HG03280 (cell line): ENCODE results near the gene VILL.

Source experiments
- ATAC-seq: cut with Tn5 transposase; IDR thresholded peaks from one replicate; pipeline ENCODE4 v1.9.1; 2021; ENCODE audit warnings: mild to moderate bottlenecking, moderate library complexity; ENCODE audit not compliant: unreplicated experiment

Gene VILL

DNA sequence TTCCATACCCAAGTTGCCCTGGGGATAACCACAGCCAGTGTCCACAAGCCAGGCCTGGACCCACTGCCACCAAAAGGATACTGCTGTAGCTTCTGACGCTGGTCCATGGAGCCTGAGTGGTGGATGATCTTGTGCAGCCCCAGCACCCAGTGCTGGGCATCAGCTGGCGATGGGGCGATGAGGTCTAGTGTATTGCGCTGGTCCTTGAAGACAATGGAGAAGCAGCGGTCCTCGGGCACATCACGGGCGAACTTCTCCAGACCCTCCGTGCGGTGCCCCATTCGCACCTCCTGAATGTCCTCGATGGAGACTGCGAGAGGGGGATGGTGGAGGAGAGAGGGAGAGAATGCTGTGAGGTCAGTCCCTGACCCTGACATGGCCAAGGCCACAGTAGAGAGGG, 25.8 kb downstream of the VILL start:
- ATAC-seq, result no peak

DNA sequence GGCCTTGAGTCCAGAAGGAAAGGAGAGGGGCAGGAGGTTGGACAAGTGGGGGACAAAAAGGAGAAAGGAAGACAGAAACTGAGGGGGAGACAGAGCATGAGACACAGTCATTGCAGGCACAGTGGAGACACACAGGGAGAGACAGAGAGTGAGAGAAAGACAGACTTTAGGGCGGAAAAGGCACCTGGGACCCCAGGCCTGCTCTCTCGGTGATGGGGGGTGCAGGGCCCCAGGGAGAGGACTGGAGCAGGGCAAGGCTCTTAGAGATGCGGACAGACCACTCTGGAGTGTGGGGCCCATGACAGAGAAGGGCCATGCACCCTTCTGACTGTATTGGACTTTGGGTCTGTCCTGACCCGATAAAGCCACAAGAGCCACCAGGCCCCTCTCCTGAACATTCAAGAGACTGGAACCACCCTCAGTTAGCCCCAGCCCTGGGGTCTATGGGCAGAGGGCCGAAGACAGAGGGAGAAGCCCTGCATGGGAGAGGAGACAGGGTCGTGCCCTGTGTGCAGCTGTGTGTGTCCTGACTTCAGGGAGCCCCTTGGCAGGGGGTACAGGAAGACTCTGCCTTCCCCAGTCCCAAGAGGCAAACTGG, 26.4 kb downstream of the VILL start:
- no peak for ATAC-seq

- ATAC-seq, result no peak
Measured at GRCh38 chr3:38017445-38018295, 27.1 kb downstream of the VILL start.

DNA sequence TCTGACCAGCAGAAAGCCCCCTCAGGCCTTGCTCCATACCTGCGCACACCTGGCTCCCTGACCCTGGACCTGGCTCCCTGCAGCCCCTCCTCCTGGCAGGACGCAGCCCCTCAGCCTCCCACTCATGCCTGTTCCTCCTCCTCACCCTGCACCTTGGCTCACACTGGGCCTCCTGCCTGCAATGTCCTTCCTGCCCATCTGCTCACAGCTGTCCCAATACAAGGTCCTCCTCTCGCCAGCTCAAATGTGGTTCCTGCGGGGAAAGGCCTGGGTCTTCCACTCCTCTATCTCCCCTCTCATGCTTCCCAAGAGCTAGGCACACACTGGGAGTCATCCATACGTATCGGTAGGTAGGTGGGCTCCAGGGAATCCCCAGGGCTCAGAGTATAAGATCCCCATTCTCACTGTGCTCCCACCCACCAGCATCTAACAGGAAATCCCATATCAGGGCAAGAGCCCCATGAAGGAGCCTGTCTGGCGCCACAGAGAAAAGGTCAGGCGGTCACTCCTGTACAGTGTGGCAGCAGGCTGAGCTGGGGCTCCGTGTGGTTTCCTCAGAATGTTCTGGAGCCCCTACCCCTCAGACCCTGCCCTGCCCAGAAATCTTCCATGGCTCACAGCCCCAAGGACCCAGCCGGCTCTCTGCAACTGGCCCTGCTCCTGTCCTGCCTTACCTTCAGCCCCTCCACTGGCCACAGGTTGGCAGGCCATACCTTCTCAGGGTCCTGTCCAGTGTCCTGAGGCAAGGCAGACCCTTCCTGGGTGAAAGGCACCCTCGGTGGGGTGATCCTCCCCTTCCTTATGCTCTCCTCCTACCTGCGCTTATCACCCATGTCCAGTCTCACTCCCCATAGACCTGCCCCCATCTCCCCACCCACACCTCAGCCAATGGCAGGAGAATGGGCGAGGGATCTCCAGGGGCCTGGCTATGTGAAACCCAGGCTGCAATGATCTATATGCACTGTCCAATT, 28.0 kb downstream of the VILL start:
- ATAC-seq, result no peak

DNA sequence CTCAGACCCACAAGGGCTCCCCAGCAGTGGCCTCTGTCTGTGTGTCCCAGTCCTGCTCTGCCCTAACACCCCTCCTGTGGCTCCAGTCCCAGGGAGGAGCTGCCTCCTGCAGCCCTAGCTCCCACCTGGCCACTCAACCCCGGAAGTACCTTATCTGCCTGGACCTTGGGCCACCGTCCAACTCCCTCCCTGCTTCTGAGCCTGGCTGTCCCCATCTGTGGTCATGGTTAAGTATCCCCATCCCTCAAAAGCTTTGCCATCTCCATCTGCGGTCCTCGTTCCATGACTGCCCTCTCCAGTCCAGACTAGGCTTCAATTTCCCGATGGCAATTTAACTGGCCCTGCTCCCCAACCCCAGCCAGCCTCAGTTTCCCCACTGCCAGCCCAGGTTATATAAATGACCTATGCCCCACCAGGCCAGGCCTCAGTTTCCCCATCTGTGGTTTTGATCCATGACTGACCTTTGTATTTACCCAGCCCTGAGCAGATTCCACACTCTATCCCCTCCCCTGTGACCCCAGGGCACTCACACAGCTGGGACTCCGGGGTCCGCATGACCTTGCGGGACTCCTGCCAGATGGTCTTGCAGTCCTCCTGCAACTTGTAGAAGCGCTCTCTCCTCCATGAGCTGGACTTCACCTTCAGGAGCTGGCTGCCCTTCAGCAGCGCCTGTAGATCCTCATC, 29.2 kb downstream of the VILL start:
- ATAC-seq, result no peak

DNA sequence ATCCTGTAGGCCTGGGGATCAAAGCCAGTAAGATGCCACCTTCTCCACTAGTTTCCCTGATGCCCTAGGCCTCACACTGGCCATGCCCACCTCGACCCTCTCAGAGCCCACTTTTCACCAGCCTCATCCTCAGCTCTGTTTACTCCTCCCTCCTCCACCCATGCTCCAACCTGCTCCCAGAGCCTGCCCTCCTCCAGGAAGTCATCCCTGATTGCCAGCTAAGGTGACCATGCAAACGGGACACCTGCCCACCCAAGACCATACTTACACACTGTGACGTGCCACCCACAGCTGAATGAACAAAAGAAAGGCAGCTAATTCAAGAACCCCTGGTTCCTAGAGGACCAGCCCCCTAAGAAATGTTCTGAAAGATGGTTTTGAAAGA, 29.7 kb downstream of the VILL start:
- ATAC-seq, result no peak

- ATAC-seq, result no peak
Measured at GRCh38 chr3:38021196-38021595, 30.6 kb downstream of the VILL start.

DNA sequence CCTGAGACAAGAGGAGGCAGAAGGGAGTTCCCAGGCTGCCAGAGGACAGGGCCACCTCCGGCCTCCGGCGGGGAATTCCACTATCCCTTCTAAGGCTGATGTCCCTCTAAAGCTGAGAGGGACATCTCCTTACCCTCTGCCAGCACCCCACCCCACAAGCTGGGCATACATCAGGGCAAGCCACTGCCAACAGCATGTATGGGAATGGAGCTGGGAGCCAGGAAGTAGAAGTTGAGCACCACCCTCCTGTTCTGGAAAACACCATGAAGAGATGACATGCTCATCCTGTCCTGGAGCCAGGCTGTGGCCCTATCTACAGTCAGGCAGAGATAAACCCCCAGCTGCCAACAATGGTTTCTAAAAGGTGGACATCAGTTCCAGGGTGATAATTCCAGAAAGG, 31.7 kb downstream of the VILL start:
- ATAC-seq, result no peak

GRCh38 chr3:38022896-38023709, 32.5 kb downstream of the VILL start:
- ATAC-seq, result no peak

DNA sequence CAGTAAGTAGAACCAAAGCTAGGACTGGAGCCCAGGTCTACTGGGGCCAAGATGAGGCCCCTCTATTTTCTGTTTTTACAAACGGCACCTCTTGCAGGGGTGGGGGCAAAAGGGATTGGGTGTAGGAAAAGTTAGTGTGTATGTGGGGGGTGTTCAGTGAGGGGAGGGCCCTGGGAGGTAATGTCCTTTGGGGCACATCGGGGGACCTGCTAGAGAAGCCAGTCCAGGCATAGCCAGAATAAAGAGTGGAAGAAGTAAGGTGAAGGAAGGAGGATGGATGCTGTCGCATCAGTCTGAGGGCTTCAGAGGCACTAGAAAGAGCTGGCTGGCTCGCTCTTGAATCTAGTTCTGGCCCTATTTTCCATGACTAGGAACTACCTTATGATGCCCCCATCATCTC, 36.3 kb downstream of the VILL start:
- ATAC-seq, result no peak

- ATAC-seq, result no peak
Measured at GRCh38 chr3:38027466-38028465, 37.2 kb downstream of the VILL start.

GRCh38 chr3:38028621-38029361, 38.2 kb downstream of the VILL start:
- ATAC-seq, result no peak

- ATAC-seq, result no peak
Measured at GRCh38 chr3:38029400-38030125, 39.0 kb downstream of the VILL start, which contains the start of gene PLCD1. PLCD1 (minus strand) TSS chr3:38029642; CDS start chr3:38029539, 103 bp downstream.

DNA sequence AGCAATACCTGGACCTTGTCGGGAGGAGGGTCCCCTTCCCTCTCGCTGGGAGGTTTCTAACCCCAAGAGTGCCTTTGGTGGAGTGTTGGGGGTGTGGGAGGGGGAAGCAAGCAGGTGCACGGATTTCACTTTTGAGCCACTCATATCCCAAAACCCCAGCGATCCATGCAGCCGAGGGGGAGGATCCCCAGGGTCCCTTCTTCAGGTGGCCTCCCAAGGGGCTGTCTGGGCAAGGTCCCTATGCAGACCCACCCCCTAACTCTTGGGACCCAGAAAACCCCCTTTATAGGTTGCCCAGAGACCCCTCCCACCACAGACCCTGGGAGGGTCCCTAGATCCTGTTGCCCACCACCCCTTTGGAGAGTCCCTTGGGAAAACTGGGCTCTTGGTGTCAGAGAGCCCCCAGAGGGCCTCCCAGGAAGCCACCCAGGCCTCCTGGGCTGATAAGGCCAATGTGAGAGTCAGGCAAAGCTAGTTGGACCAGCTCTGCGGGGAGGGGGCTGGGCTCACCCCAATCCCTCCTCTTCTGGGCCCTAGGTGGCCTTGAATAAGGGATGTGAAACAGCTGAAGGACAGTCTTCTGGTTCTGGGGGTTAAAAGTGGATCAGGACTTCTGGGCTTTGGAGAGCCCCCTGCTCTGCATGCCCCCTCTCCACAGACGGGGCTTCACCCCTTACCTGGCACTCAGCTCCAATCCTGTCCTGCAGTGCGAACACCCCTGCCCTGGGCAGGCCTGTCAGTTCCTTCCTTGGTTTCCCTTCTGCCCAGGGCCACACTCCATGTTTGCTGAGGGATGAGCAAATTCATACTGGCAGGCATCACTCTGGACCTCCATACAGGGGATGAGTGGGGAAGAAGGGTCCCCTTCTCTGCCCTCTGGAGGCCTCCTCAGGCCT, 39.8 kb downstream of the VILL start:
- no peak for ATAC-seq

DNA sequence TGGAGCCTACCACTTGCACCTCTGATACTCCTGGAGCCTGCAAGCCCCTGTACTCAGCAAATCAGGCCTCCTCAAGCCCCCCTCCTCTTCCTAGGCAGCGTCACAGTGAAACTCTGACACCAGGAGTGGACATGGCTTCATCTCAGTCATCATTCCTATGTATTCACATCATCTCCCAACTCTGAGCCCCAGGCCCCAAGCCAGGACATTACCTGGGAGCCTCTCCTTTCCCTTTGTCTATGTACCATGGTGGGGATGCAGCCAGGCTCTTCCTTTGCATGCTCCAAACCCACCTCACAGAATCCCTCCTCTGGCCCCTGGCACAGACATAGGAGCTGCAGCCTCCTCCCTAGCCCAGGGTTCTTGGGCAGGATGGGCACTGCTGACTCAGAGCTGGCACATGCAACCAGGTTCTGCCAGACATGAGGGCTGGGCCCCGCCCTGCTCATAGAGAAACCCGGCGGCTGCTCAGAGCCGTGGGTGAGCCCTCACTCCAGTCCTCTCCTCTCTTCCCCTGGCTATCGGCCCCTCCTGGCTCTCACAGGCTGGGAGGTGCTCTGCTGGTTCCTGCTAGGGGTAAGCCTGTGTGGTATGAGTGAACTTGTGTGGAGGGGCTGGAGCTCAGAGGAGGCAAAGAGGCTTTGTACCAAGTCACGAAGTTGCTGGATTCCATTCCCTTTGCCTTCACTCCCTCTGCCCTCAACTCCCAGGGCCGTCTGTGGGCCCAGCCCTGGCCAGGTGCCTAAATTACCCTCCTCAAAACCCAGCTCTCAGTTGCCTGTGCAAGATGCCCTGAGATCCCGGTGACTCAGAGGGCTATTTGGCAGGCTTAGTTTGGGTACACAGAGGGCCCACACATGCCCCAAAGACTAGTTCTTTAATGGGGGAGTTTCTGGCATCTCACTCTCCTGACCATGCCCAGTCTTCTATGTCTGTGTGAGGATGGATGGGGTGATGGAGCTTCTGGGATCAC, 40.7 kb downstream of the VILL start:
- ATAC-seq, result no peak
